Cardiac septum (tissue), 1 donor: ENCODE results near the gene CCDC152. TPM values are rescaled to one million over a fixed set of nuclear protein-coding genes. Genes with fewer than 3 reads are reported as not detected.
"Not testable (repeated sequence)": the region's sequence is repeated elsewhere in the genome, so short reads cannot be mapped to it uniquely, and the experiment has no call there.

Experiments
- DNase-seq: peaks from one replicate; pipeline ENCODE4 v3.0.0-alpha.2; 2020; ENCODE audit warnings: low spot score
- intact Hi-C: fragments of 100-400 bp; cut with DNase I; formaldehyde crosslinking; loops from one replicate; pipeline ENCODE4 v1.14.0; 2022
- total RNA-seq: library from RNA; stranded (reverse); fragmentation: NEBNext Ultra II Directional; extraction: Animal tissue kit (Norgen Biotek cat#: 25700); gene quantifications from one replicate; pipeline ENCODE4 v1.2.1, GENCODE V29; 2021
- donor health status: DM: no; HTN: no; CAD: no.

CCDC152 gene
- total RNA-seq, 1 donor from 2014 or later = 1.0 TPM

- no peak for DNase-seq
- intact Hi-C loops = no loop called here
Observed at GRCh38 chr5:42840269-42840668, 83.7 kb downstream of the CCDC152 start.

GRCh38 chr5:42840842-42841567 is 84.4 kb downstream of the CCDC152 start:
- intact Hi-C loops = no loop called here
- DNase-seq = no peak

GRCh38 chr5:42842921-42843641 is 86.5 kb downstream of the CCDC152 start:
- intact Hi-C loops = loop anchor here (1.0 kb wide), 1 partner anchor 13 kb away; no protein-coding TSS in a partner anchor
- no peak for DNase-seq

- intact Hi-C loops = loop anchor here (1.0 kb wide), 1 partner anchor 13 kb away; no protein-coding TSS in a partner anchor
- DNase-seq = no peak
Observed at GRCh38 chr5:42843675-42844292, 87.2 kb downstream of the CCDC152 start.

GRCh38 chr5:42844408-42844807 is 87.8 kb downstream of the CCDC152 start:
- DNase-seq, intact Hi-C loops: not testable (repeated sequence)

- DNase-seq = no peak
- intact Hi-C loops = no loop called here
Observed at GRCh38 chr5:42848545-42848944, 91.9 kb downstream of the CCDC152 start.

- intact Hi-C loops = no loop called here
Observed at GRCh38 chr5:42851481-42851880, 94.9 kb downstream of the CCDC152 start.

More at GRCh38 chr5:42851481-42851880, 94.9 kb downstream of the CCDC152 start:
- DNase-seq = no peak

Other genes starting within 250 kb of the CCDC152 start
- 149 TPM for gene SELENOP, start 55.1 kb downstream of the CCDC152 start, total RNA-seq